Activated CD4-positive, alpha-beta memory T cell treated with anti-CD3 and anti-CD28 coated beads, Interleukin-2, amount 10 ng/mL, durations not matched to agents 7 days and 5 days (primary cell): Measurements from ENCODE around the gene ASCL5. TPM values are rescaled to one million over a fixed set of nuclear protein-coding genes. Genes with fewer than 3 reads are reported as not detected.

Source experiments
- CTCF ChIA-PET: fragments of 350-600 bp; sonication (Branson Sonifier 250); formaldehyde crosslinking; loops from one replicate; lab custom pipeline; 2021; ENCODE audit warnings: antibody characterized with exemption, inconsistent platforms; lab: Charles Lee
- POLR2A ChIA-PET: fragments of 350-600 bp; sonication (Branson Sonifier 250); formaldehyde crosslinking; loops from one replicate; lab custom pipeline; 2021; ENCODE audit warnings: antibody characterized with exemption; lab: Charles Lee
- DNase-seq: peaks from one replicate; pipeline ENCODE4 v3.0.0-alpha.2; 2020
- H3K27ac Mint-ChIP-seq: one replicate; pipeline ENCODE4 v1.8.0; 2021; ENCODE audit warnings: mild to moderate bottlenecking, mixed read lengths
- H3K27me3 Mint-ChIP-seq: one replicate; pipeline ENCODE4 v1.8.0; 2021; ENCODE audit warnings: mixed read lengths
- H3K36me3 Mint-ChIP-seq: one replicate; pipeline ENCODE4 v1.8.0; 2021; ENCODE audit warnings: low read depth, mixed read lengths
- H3K4me1 Mint-ChIP-seq: one replicate; pipeline ENCODE4 v1.8.0; 2021; ENCODE audit warnings: mixed read lengths
- H3K4me3 Mint-ChIP-seq: one replicate; pipeline ENCODE4 v1.8.0; 2021; ENCODE audit warnings: mild to moderate bottlenecking, mixed read lengths
- H3K9me3 Mint-ChIP-seq: one replicate; pipeline ENCODE4 v1.8.0; 2021; ENCODE audit warnings: mixed read lengths
- total RNA-seq, 2 experiments: library from RNA; stranded (reverse); gene quantifications; one replicate each; pipeline ENCODE4 v1.2.3, GENCODE V29; 2021

The ASCL5 gene
- total RNA-seq, 2 experiments from 2014 or later, result not detected

- H3K4me1 Mint-ChIP-seq, result no peaks in the 10 kb centered on the region
- no peaks in the 10 kb centered on the region for H3K36me3 Mint-ChIP-seq
- no peak overlapping the region for H3K4me3 Mint-ChIP-seq
- CTCF ChIA-PET, result interaction anchor here (0.6 kb wide), 1 partner anchor 480 kb away, joined by 3 read pairs; no protein-coding TSS in a partner anchor
- DNase-seq, result no peak
- H3K27me3 Mint-ChIP-seq, result peaks cover 11% of the 10 kb centered on the region
- H3K9me3 Mint-ChIP-seq, result no peaks in the 10 kb centered on the region
- H3K27ac Mint-ChIP-seq, result no peak overlapping the region
- POLR2A ChIA-PET, result no interaction called here
Measured at GRCh38 chr1:201094832-201095231, 32.2 kb downstream of the ASCL5 start.

GRCh38 chr1:201093962-201094361 lies 33.0 kb downstream of the ASCL5 start:
- DNase-seq, result no peak
- ChIA-PET CTCF (no interaction called here), POLR2A (no interaction called here)
- H3K27ac Mint-ChIP-seq, result no peak overlapping the region
- no peaks in the 10 kb centered on the region for H3K36me3 Mint-ChIP-seq
- H3K9me3 Mint-ChIP-seq, result no peaks in the 10 kb centered on the region
- no peaks in the 10 kb centered on the region for H3K4me1 Mint-ChIP-seq
- no peak overlapping the region for H3K4me3 Mint-ChIP-seq
- H3K27me3 Mint-ChIP-seq, result peaks cover 15% of the 10 kb centered on the region

GRCh38 chr1:201093561-201093960 lies 33.4 kb downstream of the ASCL5 start:
- ChIA-PET POLR2A (no interaction called here), CTCF (interaction anchor here (0.7 kb wide), 1 partner anchor 25 kb away, joined by 3 read pairs; no protein-coding TSS in a partner anchor)
- H3K4me3 Mint-ChIP-seq, result no peak overlapping the region

GRCh38 chr1:201092738-201093137 lies 34.2 kb downstream of the ASCL5 start:
- Mint-ChIP-seq H3K27me3 (peaks cover 14% of the 10 kb centered on the region), H3K9me3 (no peaks in the 10 kb centered on the region), H3K4me1 (no peaks in the 10 kb centered on the region), H3K4me3 (no peak overlapping the region), H3K27ac (no peak overlapping the region), H3K36me3 (no peaks in the 10 kb centered on the region)
- DNase-seq, result no peak
- ChIA-PET POLR2A (no interaction called here), CTCF (no interaction called here)

More at GRCh38 chr1:201093561-201093960, 33.4 kb downstream of the ASCL5 start:
- Mint-ChIP-seq H3K27me3 (peaks cover 15% of the 10 kb centered on the region), H3K36me3 (no peaks in the 10 kb centered on the region), H3K4me1 (no peaks in the 10 kb centered on the region), H3K27ac (no peak overlapping the region), H3K9me3 (no peaks in the 10 kb centered on the region)
- no peak for DNase-seq

- H3K4me3 Mint-ChIP-seq, result no peak overlapping the region
- no peak for DNase-seq
- peaks cover 15% of the 10 kb centered on the region for H3K27me3 Mint-ChIP-seq
- H3K9me3 Mint-ChIP-seq, result no peaks in the 10 kb centered on the region
- POLR2A ChIA-PET, result no interaction called here
- no peaks in the 10 kb centered on the region for H3K36me3 Mint-ChIP-seq
- H3K27ac Mint-ChIP-seq, result no peak overlapping the region
- CTCF ChIA-PET, result interaction anchor here (0.9 kb wide), 1 partner anchor 22 kb away, joined by 6 read pairs; no protein-coding TSS in a partner anchor
- H3K4me1 Mint-ChIP-seq, result no peaks in the 10 kb centered on the region
Measured at GRCh38 chr1:201091256-201091655, 35.7 kb downstream of the ASCL5 start.

- H3K4me3 Mint-ChIP-seq, result no peak overlapping the region
- peaks cover 16% of the 10 kb centered on the region for H3K27me3 Mint-ChIP-seq
- no peaks in the 10 kb centered on the region for H3K9me3 Mint-ChIP-seq
- no peaks in the 10 kb centered on the region for H3K4me1 Mint-ChIP-seq
- ChIA-PET POLR2A (no interaction called here), CTCF (interaction anchor here (0.9 kb wide), 1 partner anchor 23 kb away, joined by 6 read pairs; no protein-coding TSS in a partner anchor)
- H3K36me3 Mint-ChIP-seq, result no peaks in the 10 kb centered on the region
- DNase-seq, result no peak
- no peak overlapping the region for H3K27ac Mint-ChIP-seq
Measured at GRCh38 chr1:201090541-201090940, 36.4 kb downstream of the ASCL5 start.

GRCh38 chr1:201089596-201089995 lies 37.4 kb downstream of the ASCL5 start:
- no peak for DNase-seq
- POLR2A ChIA-PET, result no interaction called here
- H3K27ac Mint-ChIP-seq, result no peak overlapping the region
- H3K9me3 Mint-ChIP-seq, result no peaks in the 10 kb centered on the region
- H3K4me3 Mint-ChIP-seq, result no peak overlapping the region
- no peaks in the 10 kb centered on the region for H3K36me3 Mint-ChIP-seq
- no peaks in the 10 kb centered on the region for H3K4me1 Mint-ChIP-seq
- H3K27me3 Mint-ChIP-seq, result peaks cover 18% of the 10 kb centered on the region
- CTCF ChIA-PET, result no interaction called here

GRCh38 chr1:201088901-201089525 lies 38.0 kb downstream of the ASCL5 start:
- H3K27me3 Mint-ChIP-seq, result peaks cover 19% of the 10 kb centered on the region
- H3K27ac Mint-ChIP-seq, result no peak overlapping the region
- H3K4me3 Mint-ChIP-seq, result no peak overlapping the region
- H3K36me3 Mint-ChIP-seq, result no peaks in the 10 kb centered on the region
- ChIA-PET POLR2A (no interaction called here), CTCF (no interaction called here)
- H3K4me1 Mint-ChIP-seq, result no peaks in the 10 kb centered on the region
- no peak for DNase-seq
- H3K9me3 Mint-ChIP-seq, result no peaks in the 10 kb centered on the region

- H3K4me3 Mint-ChIP-seq, result no peak overlapping the region
- H3K27ac Mint-ChIP-seq, result no peak overlapping the region
- POLR2A ChIA-PET, result no interaction called here
- no peak for DNase-seq
- H3K9me3 Mint-ChIP-seq, result no peaks in the 10 kb centered on the region
- no peaks in the 10 kb centered on the region for H3K36me3 Mint-ChIP-seq
- CTCF ChIA-PET, result no interaction called here
- H3K27me3 Mint-ChIP-seq, result peaks cover 18% of the 10 kb centered on the region
- no peaks in the 10 kb centered on the region for H3K4me1 Mint-ChIP-seq
Measured at GRCh38 chr1:201088395-201088794, 38.6 kb downstream of the ASCL5 start.

GRCh38 chr1:201085902-201086735 lies 40.9 kb downstream of the ASCL5 start:
- CTCF ChIA-PET, result interaction anchor here (1.2 to 1.8 kb wide), 5 partner anchors 21 to 33 kb away, joined by 3 to 11 read pairs (median 5); no protein-coding TSS in a partner anchor

GRCh38 chr1:201084295-201084694 lies 42.7 kb downstream of the ASCL5 start:
- ChIA-PET POLR2A (no interaction called here), CTCF (interaction anchor here (1.1 to 1.2 kb wide), 2 partner anchors 112 to 139 kb away, joined by 3 read pairs; no protein-coding TSS in a partner anchor)
- H3K4me1 Mint-ChIP-seq, result no peaks in the 10 kb centered on the region
- H3K27ac Mint-ChIP-seq, result no peak overlapping the region
- peaks cover 24% of the 10 kb centered on the region for H3K27me3 Mint-ChIP-seq
- DNase-seq, result no peak
- H3K4me3 Mint-ChIP-seq, result no peak overlapping the region
- H3K9me3 Mint-ChIP-seq, result no peaks in the 10 kb centered on the region
- H3K36me3 Mint-ChIP-seq, result no peaks in the 10 kb centered on the region

More at GRCh38 chr1:201085902-201086735, 40.9 kb downstream of the ASCL5 start:
- Mint-ChIP-seq H3K36me3 (no peaks in the 10 kb centered on the region), H3K4me3 (no peak overlapping the region), H3K27me3 (peaks cover 23% of the 10 kb centered on the region), H3K4me1 (no peaks in the 10 kb centered on the region), H3K27ac (no peak overlapping the region), H3K9me3 (no peaks in the 10 kb centered on the region)
- POLR2A ChIA-PET, result interaction anchor here (1.5 kb wide), 1 partner anchor 29 kb away, joined by 4 read pairs; no protein-coding TSS in a partner anchor
- peak; percentile 34 for DNase-seq

- no peaks in the 10 kb centered on the region for H3K9me3 Mint-ChIP-seq
- H3K36me3 Mint-ChIP-seq, result no peaks in the 10 kb centered on the region
- no peak overlapping the region for H3K4me3 Mint-ChIP-seq
- ChIA-PET POLR2A (no interaction called here), CTCF (interaction anchor here (1.1 to 1.2 kb wide), 2 partner anchors 112 to 139 kb away, joined by 3 read pairs; no protein-coding TSS in a partner anchor)
- peaks cover 25% of the 10 kb centered on the region for H3K27me3 Mint-ChIP-seq
- no peaks in the 10 kb centered on the region for H3K4me1 Mint-ChIP-seq
- no peak for DNase-seq
- H3K27ac Mint-ChIP-seq, result no peak overlapping the region
Measured at GRCh38 chr1:201083741-201084140, 43.2 kb downstream of the ASCL5 start.

- ChIA-PET CTCF (interaction anchor here (1.2 kb wide), 1 partner anchor 33 kb away, joined by 5 read pairs; no protein-coding TSS in a partner anchor), POLR2A (no interaction called here)
- H3K9me3 Mint-ChIP-seq, result no peaks in the 10 kb centered on the region
- DNase-seq, result no peak
- no peak overlapping the region for H3K27ac Mint-ChIP-seq
- no peaks in the 10 kb centered on the region for H3K4me1 Mint-ChIP-seq
- H3K27me3 Mint-ChIP-seq, result peaks cover 17% of the 10 kb centered on the region
- no peaks in the 10 kb centered on the region for H3K36me3 Mint-ChIP-seq
- H3K4me3 Mint-ChIP-seq, result no peak overlapping the region
Measured at GRCh38 chr1:201080135-201080534, 46.8 kb downstream of the ASCL5 start.
